Ectodermal cell (in vitro differentiated cells): Measurements from ENCODE around the gene MEOX1.
"Not testable (repeated sequence)": the region's sequence is repeated elsewhere in the genome, so short reads cannot be mapped to it uniquely, and the experiment has no call there.

ENCODE experiments used
- H3K27ac ChIP-seq: 2 replicates; pipeline ENCODE4 v1.7.0; 2013; ENCODE audit warnings: mild to moderate bottlenecking, low read depth, low read length; ENCODE audit not compliant: insufficient read depth, poor library complexity, severe bottlenecking
- H3K27me3 ChIP-seq: 2 replicates; pipeline ENCODE4 v1.7.0; 2013; ENCODE audit warnings: mild to moderate bottlenecking, low read length; ENCODE audit not compliant: insufficient read depth, control insufficient read depth, poor library complexity, severe bottlenecking
- H3K36me3 ChIP-seq: one replicate; pipeline ENCODE4 v1.7.0; 2013; ENCODE audit warnings: low read length; ENCODE audit not compliant: control insufficient read depth, insufficient read depth
- H3K4me1 ChIP-seq: one replicate; pipeline ENCODE4 v1.7.0; 2013; ENCODE audit warnings: low read length; ENCODE audit not compliant: control insufficient read depth, insufficient read depth
- H3K4me3 ChIP-seq: 2 replicates; pipeline ENCODE4 v1.7.0; 2013; ENCODE audit warnings: low read depth, low read length, control low read depth; ENCODE audit not compliant: insufficient read depth
- H3K9me3 ChIP-seq: 2 replicates; pipeline ENCODE4 v1.7.0; 2013; ENCODE audit warnings: mild to moderate bottlenecking, low read length, moderate library complexity; ENCODE audit not compliant: control insufficient read depth
- WGBS, 2 experiments: methylation state at CpG; one replicate each; pipeline ENCODE4 v1.1.7; 2013; ENCODE audit warnings: missing lambda C conversion rate in 2 of 2; 5-methylcytosine and 5-hydroxymethylcytosine counted together

Gene MEOX1

DNA sequence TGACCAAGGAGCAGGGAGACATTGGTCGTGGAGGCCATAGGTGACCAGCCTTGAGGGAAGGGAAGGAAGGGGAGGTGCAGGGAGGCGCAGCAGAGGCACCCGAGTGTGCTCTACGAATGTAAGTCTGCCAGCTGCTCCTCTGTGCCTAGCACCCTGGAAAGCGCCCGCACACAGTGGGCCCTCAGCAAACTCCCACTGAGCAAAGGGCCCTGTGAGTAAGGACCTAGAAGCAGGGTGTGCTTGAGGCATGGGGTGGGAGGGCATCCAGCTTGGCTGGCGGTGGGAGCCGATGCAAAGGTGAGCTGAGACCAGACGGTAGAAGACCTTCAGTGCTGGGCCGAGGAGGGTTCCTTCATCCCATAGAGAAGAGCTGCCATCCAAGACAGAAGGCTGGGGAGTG, 36.2 kb upstream of the MEOX1 start:
- no peaks in the 10 kb centered on the region for H3K36me3 ChIP-seq
- no peak overlapping the region for H3K27ac ChIP-seq
- H3K27me3 ChIP-seq, result no peaks in the 10 kb centered on the region
- H3K4me1 ChIP-seq, result peaks cover 14% of the 10 kb centered on the region
- no peak overlapping the region for H3K4me3 ChIP-seq
- 91 to 92% methylated on average over 10 of the region's 10 CpGs for WGBS, 2 experiments
- no peaks in the 10 kb centered on the region for H3K9me3 ChIP-seq

DNA sequence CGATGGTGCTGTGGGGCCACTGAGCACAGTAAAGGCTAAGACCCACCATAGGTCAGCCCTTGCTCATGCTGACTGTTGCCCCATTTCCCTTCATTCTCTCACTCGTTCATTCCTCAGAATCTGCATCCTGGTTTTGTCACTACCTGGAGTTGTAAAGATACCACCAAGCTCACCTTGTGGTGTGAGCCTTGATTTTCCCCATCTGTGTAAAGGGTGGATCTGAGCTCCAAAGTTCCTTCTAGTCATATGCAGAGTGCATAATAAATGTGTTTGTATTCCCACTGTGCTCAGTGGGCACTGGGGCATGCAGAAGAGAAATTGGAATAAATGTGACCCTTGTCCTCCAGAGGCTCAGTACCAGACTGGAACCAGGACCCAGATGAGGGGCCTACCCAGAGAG, 35.2 kb upstream of the MEOX1 start:
- Histone ChIP-seq H3K9me3 (no peaks in the 10 kb centered on the region), H3K27me3 (no peaks in the 10 kb centered on the region), H3K4me1 (peaks cover 14% of the 10 kb centered on the region), H3K27ac (no peak overlapping the region), H3K36me3 (no peaks in the 10 kb centered on the region), H3K4me3 (no peak overlapping the region)
- WGBS, 2 experiments, result 80 to 91% methylated on average over 2 of the region's 2 CpGs

DNA sequence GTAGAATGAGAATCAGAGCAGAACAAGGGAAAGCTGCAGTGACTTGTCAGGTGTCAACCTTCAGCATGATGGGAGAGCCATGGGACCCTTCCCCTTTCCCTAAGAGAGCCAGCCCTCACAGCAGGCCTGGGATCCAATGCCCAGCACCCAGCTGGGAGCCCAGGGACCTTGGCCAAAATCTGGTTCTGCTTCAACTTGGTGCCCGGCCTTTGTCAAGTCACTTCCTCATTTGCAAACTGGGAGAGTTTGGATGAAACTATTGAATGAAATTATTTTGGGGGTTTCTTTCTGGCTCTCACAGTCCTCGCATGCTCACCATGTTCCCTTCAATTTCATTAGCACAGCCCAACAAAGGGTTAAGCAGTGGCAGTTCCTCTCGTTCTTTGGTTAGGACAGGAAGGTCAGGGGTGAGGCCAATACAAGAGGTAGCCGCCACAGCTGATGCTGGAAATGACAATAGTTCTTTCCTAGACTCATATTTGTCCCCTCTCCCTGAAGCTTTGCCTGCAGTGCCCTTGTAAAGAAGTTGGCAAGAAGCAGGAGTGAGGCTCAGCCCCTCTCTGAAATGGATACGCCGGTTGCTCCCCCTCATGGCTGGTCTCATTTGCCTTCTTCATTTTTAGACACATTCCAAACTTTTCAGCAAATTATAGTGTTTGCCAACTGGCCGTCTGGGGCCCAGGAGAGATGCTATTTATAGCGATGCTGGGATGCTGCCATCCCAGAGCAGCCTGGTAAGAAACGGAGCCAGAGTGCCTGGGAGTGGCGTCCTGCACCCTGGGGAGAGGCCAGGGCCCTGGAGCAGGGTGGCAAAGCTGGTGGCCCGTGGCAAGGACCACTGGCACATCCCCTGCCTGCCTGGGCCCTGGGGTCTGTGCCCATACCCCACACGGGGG, 34.5 kb upstream of the MEOX1 start:
- Histone ChIP-seq H3K4me3 (no peak overlapping the region), H3K27me3 (no peaks in the 10 kb centered on the region), H3K27ac (no peak overlapping the region), H3K4me1 (peaks cover 11% of the 10 kb centered on the region), H3K9me3 (no peaks in the 10 kb centered on the region), H3K36me3 (no peaks in the 10 kb centered on the region)
- 67 to 69% methylated on average over 12 of the region's 12 CpGs for WGBS, 2 experiments

DNA sequence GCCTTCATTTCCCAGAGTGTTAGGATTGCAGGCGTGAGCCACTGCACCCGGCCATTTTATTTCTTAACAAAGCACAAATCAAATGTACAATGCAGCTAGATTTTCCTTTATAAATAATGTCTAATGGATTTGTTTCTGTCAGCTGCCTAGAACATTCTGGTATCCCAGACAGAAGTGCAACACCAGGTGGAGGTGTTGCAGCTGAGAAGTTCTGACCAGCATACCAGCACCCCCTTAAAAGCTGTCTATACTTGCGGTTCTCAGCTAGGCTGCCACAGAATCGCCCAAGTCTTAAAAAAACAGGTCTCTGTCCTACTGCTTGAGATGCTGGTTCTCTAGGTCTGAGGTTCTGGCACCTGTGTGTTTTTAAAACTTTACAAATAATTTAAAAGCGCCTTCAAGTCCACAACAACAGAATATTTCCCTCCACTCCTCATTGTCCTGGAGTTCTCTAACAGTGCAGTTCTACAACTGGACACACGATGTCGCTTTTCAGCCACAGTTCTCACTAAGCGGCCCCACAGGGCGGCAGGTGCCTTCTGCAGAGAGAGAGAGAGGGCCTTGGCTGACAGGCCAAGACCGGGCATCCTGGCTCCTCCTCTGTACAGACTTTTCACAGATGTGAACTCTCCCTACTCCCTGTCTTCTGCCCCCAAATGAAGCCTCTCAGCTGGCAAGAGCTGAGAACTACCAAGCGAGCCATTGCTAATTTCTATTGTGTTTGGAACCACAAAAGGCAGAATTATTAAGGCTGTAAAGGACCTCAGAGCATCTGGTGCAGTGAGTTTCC, 32.6 kb upstream of the MEOX1 start:
- H3K27ac ChIP-seq, result no peak overlapping the region
- WGBS, 2 experiments, result 28 to 30% methylated on average over 11 of the region's 11 CpGs
- H3K4me1 ChIP-seq, result peaks cover 9% of the 10 kb centered on the region
- no peaks in the 10 kb centered on the region for H3K27me3 ChIP-seq
- no peak overlapping the region for H3K4me3 ChIP-seq
- H3K36me3 ChIP-seq, result no peaks in the 10 kb centered on the region
- H3K9me3 ChIP-seq, result no peaks in the 10 kb centered on the region

DNA sequence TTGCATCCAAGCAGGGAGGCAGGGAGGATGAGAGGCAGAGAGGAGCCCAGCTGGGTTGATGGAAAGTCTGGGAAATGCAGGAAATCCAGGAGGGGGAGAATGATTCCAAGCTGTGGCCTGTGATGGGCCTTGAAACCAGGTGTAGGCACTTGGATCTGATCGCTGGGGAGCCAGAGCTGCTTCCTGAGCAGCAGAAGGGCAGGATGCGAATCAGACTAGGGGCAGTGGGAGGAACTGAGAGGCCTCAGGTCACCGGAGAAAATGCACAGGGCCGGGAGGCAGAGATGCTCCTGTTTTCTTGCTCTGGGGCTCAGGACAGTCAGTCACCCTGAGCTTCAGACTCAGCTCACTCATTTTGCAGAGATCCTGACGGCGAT, 29.6 kb upstream of the MEOX1 start:
- no peak overlapping the region for H3K4me3 ChIP-seq
- no peak overlapping the region for H3K27ac ChIP-seq
- H3K4me1 ChIP-seq, result peaks cover 5% of the 10 kb centered on the region
- no peaks in the 10 kb centered on the region for H3K27me3 ChIP-seq
- H3K9me3 ChIP-seq, result no peaks in the 10 kb centered on the region
- H3K36me3 ChIP-seq, result no peaks in the 10 kb centered on the region
- 80 to 85% methylated on average over 6 of the region's 6 CpGs for WGBS, 2 experiments

DNA sequence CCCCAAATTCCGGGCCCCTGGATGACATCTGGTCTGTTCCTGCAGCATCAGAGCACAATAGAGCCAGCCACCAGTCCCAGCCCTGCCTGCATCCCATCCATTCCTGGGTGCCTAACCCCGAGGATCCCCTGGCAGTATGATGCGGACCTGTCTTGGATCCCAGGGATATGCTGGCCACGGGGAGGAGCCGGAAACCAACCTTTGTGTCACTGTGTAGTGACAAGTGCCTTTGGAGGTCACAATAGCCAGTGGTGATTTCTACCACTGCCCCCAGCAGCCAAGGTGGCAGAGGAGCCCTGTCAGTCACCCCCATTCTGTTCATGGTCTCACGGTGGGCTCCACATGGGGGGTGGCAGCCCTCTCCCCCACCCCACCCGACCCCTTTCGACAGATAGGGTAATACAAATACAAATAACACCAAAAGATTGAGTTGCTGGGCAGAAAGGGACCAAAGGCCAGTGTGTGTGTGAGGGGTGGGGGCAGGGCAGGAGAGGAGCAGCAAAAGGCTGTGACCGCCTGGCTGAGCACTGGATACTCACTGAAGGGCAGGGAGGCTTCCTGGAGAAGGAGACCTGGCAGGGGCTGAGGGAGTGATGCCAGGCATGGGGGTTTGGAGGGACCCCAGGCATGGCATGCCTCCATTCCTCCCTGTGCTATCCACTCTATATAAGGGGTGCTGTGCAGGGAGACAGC, 29.0 kb upstream of the MEOX1 start:
- H3K27ac ChIP-seq, result no peak overlapping the region
- H3K27me3 ChIP-seq, result no peaks in the 10 kb centered on the region
- H3K4me1 ChIP-seq, result no peaks in the 10 kb centered on the region
- no peaks in the 10 kb centered on the region for H3K9me3 ChIP-seq
- 83 to 86% methylated on average over 7 to 8 of the region's 9 CpGs for WGBS, 2 experiments
- H3K36me3 ChIP-seq, result no peaks in the 10 kb centered on the region
- H3K4me3 ChIP-seq, result no peak overlapping the region

DNA sequence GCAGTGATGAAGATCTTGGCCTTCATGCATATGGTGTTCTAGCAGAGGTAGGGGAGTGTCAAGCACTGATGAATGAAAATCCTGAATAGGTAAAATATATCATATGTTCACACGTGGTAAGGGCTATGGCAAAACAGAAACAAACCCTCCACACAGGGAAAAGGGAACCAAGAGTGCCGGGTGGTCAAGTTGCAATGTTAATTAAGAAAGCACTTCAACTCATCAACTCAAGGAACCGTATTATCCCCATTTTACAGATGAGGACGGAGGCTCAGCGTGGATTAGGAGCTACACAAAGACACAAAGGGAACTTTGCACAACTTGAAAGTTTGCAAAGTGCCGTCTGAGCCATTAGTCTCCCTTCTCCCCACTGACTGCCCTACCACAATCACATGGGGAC, 28.1 kb upstream of the MEOX1 start:
- H3K27me3 ChIP-seq, result no peaks in the 10 kb centered on the region
- H3K4me1 ChIP-seq, result no peaks in the 10 kb centered on the region
- no peak overlapping the region for H3K27ac ChIP-seq
- H3K4me3 ChIP-seq, result no peak overlapping the region
- no peaks in the 10 kb centered on the region for H3K36me3 ChIP-seq
- WGBS, 2 experiments, result 70 to 73% methylated on average over 6 of the region's 6 CpGs
- no peaks in the 10 kb centered on the region for H3K9me3 ChIP-seq

DNA sequence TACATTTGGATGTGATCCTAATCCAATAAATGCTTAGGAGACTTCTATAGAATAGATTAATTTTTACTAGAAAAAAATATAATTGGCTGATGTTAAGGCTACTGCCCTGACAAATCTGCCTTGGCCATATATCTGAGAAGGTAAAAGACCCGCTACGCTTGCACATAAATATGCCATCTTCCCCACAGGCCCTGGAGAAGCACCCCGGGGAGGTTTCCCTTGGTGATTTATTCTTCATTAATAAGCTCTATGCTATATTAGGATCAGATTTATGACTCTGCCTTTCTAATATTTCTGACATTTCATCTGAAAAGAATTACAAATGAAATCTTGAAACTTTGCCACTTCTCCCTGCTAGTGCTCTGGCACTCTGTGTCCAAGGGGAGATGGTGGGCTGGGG, 27.4 kb upstream of the MEOX1 start:
- Histone ChIP-seq H3K4me1 (no peaks in the 10 kb centered on the region), H3K27ac (no peak overlapping the region), H3K4me3 (no peak overlapping the region), H3K36me3 (no peaks in the 10 kb centered on the region), H3K27me3 (no peaks in the 10 kb centered on the region), H3K9me3 (no peaks in the 10 kb centered on the region)
- 89 to 94% methylated on average over 2 of the region's 3 CpGs for WGBS, 2 experiments

DNA sequence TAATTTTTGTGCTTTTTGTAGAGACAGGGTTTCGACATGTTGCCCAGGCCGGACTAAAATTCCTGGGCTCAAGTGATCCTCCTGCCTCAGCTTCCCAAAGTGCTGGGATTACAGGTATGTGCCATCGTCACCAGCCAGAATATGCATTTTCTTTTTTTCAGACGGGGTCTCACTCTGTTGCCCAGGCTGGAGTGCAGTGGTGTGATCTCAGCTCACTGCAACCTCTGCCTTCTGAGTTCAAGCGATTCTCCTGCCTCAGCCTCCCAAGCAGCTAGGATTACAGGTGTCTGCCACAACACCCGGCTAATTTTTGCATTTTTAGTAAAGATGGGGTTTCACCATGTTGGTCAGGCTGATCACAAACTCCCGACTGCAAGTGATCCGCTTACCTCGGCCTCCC, 25.2 kb upstream of the MEOX1 start:
- not testable (repeated sequence) for H3K27me3 ChIP-seq, H3K4me1 ChIP-seq, H3K27ac ChIP-seq, H3K4me3 ChIP-seq, H3K36me3 ChIP-seq, H3K9me3 ChIP-seq
- WGBS, 2 experiments, result 91 to 93% methylated on average over 9 of the region's 9 CpGs
